Neural cell (in vitro differentiated cells): ENCODE data around the gene ADGRF3. TPM values are rescaled to one million over a fixed set of nuclear protein-coding genes. Genes with fewer than 3 reads are reported as not detected.
"Not testable (repeated sequence)": the region's sequence is repeated elsewhere in the genome, so short reads cannot be mapped to it uniquely, and the experiment has no call there.

Experiments used
- H2AFZ ChIP-seq: fragments of 200-600, 300-800 bp; sonication (generic), shearing (Covaris generic); 2 replicates; pipeline ENCODE4 v1.6.0; 2014; ENCODE audit warnings: low read depth, mild to moderate bottlenecking, antibody characterized with exemption, low read length, moderate library complexity
- H3F3A ChIP-seq: fragments of 200-600 bp; shearing (Covaris generic); 2 replicates; pipeline ENCODE4 v1.6.1; 2016; ENCODE audit warnings: mild to moderate bottlenecking, moderate library complexity, mixed read lengths, antibody characterized with exemption, low read length; ENCODE audit not compliant: insufficient read depth, poor library complexity, severe bottlenecking
- H3K27ac ChIP-seq: fragments of 200-600, 300-800 bp; sonication (generic), shearing (Covaris generic); 2 replicates; pipeline ENCODE4 v1.5.1; 2014; ENCODE audit warnings: mild to moderate bottlenecking, low read length, moderate library complexity
- H3K27me3 ChIP-seq: fragments of 300-800, 200-600 bp; sonication (generic), shearing (Covaris generic); 2 replicates; pipeline ENCODE4 v1.6.0; 2014; ENCODE audit warnings: mild to moderate bottlenecking, low read depth, low read length, moderate library complexity; ENCODE audit not compliant: insufficient read depth
- H3K36me3 ChIP-seq: fragments of 300-800, 200-600 bp; sonication (generic), shearing (Covaris generic); 2 replicates; pipeline ENCODE4 v1.5.1; 2014; ENCODE audit warnings: mild to moderate bottlenecking, antibody characterized with exemption, low read length, moderate library complexity; ENCODE audit not compliant: insufficient read depth
- H3K4me2 ChIP-seq: fragments of 300-800, 200-600 bp; sonication (generic), shearing (Covaris generic); 2 replicates; pipeline ENCODE4 v1.6.0; 2014; ENCODE audit warnings: mild to moderate bottlenecking, low read length
- H3K4me3 ChIP-seq: fragments of 300-800, 200-600 bp; sonication (generic), shearing (Covaris generic); 2 replicates; pipeline ENCODE4 v1.5.1; 2014; ENCODE audit warnings: mild to moderate bottlenecking, low read length, moderate library complexity
- H3K79me2 ChIP-seq: fragments of 200-600 bp; shearing (Covaris generic); replicated peaks from 2 replicates; pipeline ENCODE4 v1.6.0; 2014; ENCODE audit warnings: mild to moderate bottlenecking, low read length, moderate library complexity; ENCODE audit not compliant: insufficient read depth
- H3K9ac ChIP-seq: fragments of 300-800, 200-600 bp; sonication (generic), shearing (Covaris generic); 2 replicates; pipeline ENCODE4 v1.6.1; 2016; ENCODE audit warnings: mild to moderate bottlenecking, low read length, mixed read lengths
- H3K9me2 ChIP-seq: fragments of 200-600 bp; shearing (Covaris generic); 2 replicates; pipeline ENCODE4 v1.6.1; 2016; ENCODE audit warnings: mild to moderate bottlenecking, low read length, mixed read lengths; ENCODE audit not compliant: insufficient read depth
- H3K9me3 ChIP-seq: fragments of 200-600, 300-800 bp; sonication (generic), shearing (Covaris generic); 2 replicates; pipeline ENCODE4 v1.6.1; 2016; ENCODE audit warnings: mild to moderate bottlenecking, mixed run types, low read length, moderate library complexity, mixed read lengths
- H4K20me1 ChIP-seq: fragments of 200-600 bp; shearing (Covaris generic); 2 replicates; pipeline ENCODE4 v1.6.1; 2016; ENCODE audit warnings: mild to moderate bottlenecking, mixed run types; ENCODE audit not compliant: insufficient read depth
- EP300 ChIP-seq: fragments of 450-650 bp; conservative IDR thresholded peaks from 2 replicates; pipeline ENCODE4 v1.6.1; 2014; ENCODE audit warnings: antibody characterized with exemption, mild to moderate bottlenecking, moderate library complexity; ENCODE audit not compliant: poor library complexity, severe bottlenecking
- EZH2 ChIP-seq: fragments of 200-600, 300-800 bp; shearing (Covaris generic), sonication (generic); IDR thresholded peaks from 2 replicates; pipeline ENCODE4 v1.6.1; 2014; ENCODE audit warnings: antibody characterized with exemption, low read length, borderline replicate concordance, mild to moderate bottlenecking; ENCODE audit not compliant: insufficient read depth, poor library complexity, severe bottlenecking
- MXI1 ChIP-seq: fragments of 450-650 bp; conservative IDR thresholded peaks from 2 replicates; pipeline ENCODE4 v1.6.1; 2014; ENCODE audit warnings: antibody characterized with exemption, mild to moderate bottlenecking; ENCODE audit not compliant: poor library complexity, severe bottlenecking
- POLR2AphosphoS5 ChIP-seq: IDR thresholded peaks from 2 replicates; pipeline ENCODE4 v1.6.1; 2012
- RAD21 ChIP-seq: fragments of 450-650 bp; conservative IDR thresholded peaks from 2 replicates; pipeline ENCODE4 v1.6.1; 2014; ENCODE audit warnings: antibody characterized with exemption, mild to moderate bottlenecking, moderate library complexity
- SMC3 ChIP-seq: fragments of 450-650 bp; conservative IDR thresholded peaks from 2 replicates; pipeline ENCODE4 v1.6.1; 2014; ENCODE audit warnings: antibody characterized with exemption, mild to moderate bottlenecking, moderate library complexity; ENCODE audit not compliant: poor library complexity
- TAF1 ChIP-seq: IDR thresholded peaks from 2 replicates; pipeline ENCODE4 v1.6.1; 2012; ENCODE audit warnings: low read depth
- polyA plus RNA-seq: library from polyadenylated mRNA; depleted of rRNA; stranded (reverse); fragments of >200 nt; gene quantifications from 2 replicates; pipeline ENCODE4 v1.2.3, GENCODE V29; 2014
- TF ChIP-seq, protein P1 (sequence below): IDR thresholded peaks from 2 replicates; pipeline ENCODE4 v1.6.1; 2012; ENCODE audit warnings: borderline replicate concordance
- TF ChIP-seq, protein P2 (sequence below): fragments of 450-650 bp; IDR thresholded peaks from 2 replicates; pipeline ENCODE4 v1.5.1; 2014; ENCODE audit warnings: antibody characterized with exemption, mild to moderate bottlenecking, moderate library complexity; ENCODE audit not compliant: poor library complexity, severe bottlenecking

Gene ADGRF3
- polyA plus RNA-seq, 1 donor from 2014 or later = 0.42 TPM

- Histone ChIP-seq H3F3A (no peaks in the 10 kb centered on the region), H3K27me3 (no peaks in the 10 kb centered on the region), H3K4me3 (no peak overlapping the region), H3K79me2 (no peaks in the 10 kb centered on the region), H3K9me3 (no peaks in the 10 kb centered on the region), H2AFZ (no peak overlapping the region), H4K20me1 (no peaks in the 10 kb centered on the region), H3K36me3 (no peaks in the 10 kb centered on the region), H3K27ac (no peak overlapping the region), H3K4me2 (no peak overlapping the region), H3K9me2 (no peaks in the 10 kb centered on the region), H3K9ac (no peak overlapping the region)
- TF ChIP-seq, protein P1, sequence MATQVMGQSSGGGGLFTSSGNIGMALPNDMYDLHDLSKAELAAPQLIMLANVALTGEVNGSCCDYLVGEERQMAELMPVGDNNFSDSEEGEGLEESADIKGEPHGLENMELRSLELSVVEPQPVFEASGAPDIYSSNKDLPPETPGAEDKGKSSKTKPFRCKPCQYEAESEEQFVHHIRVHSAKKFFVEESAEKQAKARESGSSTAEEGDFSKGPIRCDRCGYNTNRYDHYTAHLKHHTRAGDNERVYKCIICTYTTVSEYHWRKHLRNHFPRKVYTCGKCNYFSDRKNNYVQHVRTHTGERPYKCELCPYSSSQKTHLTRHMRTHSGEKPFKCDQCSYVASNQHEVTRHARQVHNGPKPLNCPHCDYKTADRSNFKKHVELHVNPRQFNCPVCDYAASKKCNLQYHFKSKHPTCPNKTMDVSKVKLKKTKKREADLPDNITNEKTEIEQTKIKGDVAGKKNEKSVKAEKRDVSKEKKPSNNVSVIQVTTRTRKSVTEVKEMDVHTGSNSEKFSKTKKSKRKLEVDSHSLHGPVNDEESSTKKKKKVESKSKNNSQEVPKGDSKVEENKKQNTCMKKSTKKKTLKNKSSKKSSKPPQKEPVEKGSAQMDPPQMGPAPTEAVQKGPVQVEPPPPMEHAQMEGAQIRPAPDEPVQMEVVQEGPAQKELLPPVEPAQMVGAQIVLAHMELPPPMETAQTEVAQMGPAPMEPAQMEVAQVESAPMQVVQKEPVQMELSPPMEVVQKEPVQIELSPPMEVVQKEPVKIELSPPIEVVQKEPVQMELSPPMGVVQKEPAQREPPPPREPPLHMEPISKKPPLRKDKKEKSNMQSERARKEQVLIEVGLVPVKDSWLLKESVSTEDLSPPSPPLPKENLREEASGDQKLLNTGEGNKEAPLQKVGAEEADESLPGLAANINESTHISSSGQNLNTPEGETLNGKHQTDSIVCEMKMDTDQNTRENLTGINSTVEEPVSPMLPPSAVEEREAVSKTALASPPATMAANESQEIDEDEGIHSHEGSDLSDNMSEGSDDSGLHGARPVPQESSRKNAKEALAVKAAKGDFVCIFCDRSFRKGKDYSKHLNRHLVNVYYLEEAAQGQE = no peak
- TF ChIP-seq POLR2AphosphoS5 = no peak
- no peak for TF ChIP-seq TAF1
- no peak for TF ChIP-seq MXI1
- no peak for TF ChIP-seq EZH2
- no peak for TF ChIP-seq EP300
- no peak for TF ChIP-seq RAD21
- TF ChIP-seq, protein P2, sequence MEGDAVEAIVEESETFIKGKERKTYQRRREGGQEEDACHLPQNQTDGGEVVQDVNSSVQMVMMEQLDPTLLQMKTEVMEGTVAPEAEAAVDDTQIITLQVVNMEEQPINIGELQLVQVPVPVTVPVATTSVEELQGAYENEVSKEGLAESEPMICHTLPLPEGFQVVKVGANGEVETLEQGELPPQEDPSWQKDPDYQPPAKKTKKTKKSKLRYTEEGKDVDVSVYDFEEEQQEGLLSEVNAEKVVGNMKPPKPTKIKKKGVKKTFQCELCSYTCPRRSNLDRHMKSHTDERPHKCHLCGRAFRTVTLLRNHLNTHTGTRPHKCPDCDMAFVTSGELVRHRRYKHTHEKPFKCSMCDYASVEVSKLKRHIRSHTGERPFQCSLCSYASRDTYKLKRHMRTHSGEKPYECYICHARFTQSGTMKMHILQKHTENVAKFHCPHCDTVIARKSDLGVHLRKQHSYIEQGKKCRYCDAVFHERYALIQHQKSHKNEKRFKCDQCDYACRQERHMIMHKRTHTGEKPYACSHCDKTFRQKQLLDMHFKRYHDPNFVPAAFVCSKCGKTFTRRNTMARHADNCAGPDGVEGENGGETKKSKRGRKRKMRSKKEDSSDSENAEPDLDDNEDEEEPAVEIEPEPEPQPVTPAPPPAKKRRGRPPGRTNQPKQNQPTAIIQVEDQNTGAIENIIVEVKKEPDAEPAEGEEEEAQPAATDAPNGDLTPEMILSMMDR = no peak
- no peak for TF ChIP-seq SMC3
These were observed 30.2 kb upstream of the ADGRF3 start for GRCh38 chr2:26376799-26377198.

GRCh38 chr2:26370909-26371308 is 24.3 kb upstream of the ADGRF3 start:
- H4K20me1 ChIP-seq, H2AFZ ChIP-seq, H3K27me3 ChIP-seq, H3K27ac ChIP-seq, H3K9me3 ChIP-seq, H3K4me2 ChIP-seq, H3K4me3 ChIP-seq, H3K79me2 ChIP-seq, H3K36me3 ChIP-seq, H3K9me2 ChIP-seq, H3K9ac ChIP-seq, H3F3A ChIP-seq: not testable (repeated sequence)

- H3K36me3 ChIP-seq, H3K9me2 ChIP-seq, H4K20me1 ChIP-seq, H3K4me2 ChIP-seq, H3K79me2 ChIP-seq, H3K9me3 ChIP-seq, H3K4me3 ChIP-seq, H2AFZ ChIP-seq, H3K27me3 ChIP-seq, H3K27ac ChIP-seq, H3K9ac ChIP-seq, H3F3A ChIP-seq: not testable (repeated sequence)
These were observed 23.1 kb upstream of the ADGRF3 start for GRCh38 chr2:26369664-26370063.
